DND-41 (cell line): Measurements from ENCODE around the gene AVEN.

Experiments
- EZH2 ChIP-seq: IDR thresholded peaks from 3 replicates; pipeline ENCODE4 v1.6.1; 2012; ENCODE audit warnings: borderline replicate concordance, low read depth, mild to moderate bottlenecking, moderate library complexity, low read length, inconsistent platforms; ENCODE audit not compliant: severe bottlenecking
- TF ChIP-seq, protein P1 (sequence below): IDR thresholded peaks from 2 replicates; pipeline ENCODE4 v1.5.1; 2012; ENCODE audit warnings: borderline replicate concordance, low read length, moderate library complexity, mild to moderate bottlenecking; ENCODE audit not compliant: poor library complexity, severe bottlenecking; ENCODE audit errors: extremely low read depth

- TF ChIP-seq, protein P1, sequence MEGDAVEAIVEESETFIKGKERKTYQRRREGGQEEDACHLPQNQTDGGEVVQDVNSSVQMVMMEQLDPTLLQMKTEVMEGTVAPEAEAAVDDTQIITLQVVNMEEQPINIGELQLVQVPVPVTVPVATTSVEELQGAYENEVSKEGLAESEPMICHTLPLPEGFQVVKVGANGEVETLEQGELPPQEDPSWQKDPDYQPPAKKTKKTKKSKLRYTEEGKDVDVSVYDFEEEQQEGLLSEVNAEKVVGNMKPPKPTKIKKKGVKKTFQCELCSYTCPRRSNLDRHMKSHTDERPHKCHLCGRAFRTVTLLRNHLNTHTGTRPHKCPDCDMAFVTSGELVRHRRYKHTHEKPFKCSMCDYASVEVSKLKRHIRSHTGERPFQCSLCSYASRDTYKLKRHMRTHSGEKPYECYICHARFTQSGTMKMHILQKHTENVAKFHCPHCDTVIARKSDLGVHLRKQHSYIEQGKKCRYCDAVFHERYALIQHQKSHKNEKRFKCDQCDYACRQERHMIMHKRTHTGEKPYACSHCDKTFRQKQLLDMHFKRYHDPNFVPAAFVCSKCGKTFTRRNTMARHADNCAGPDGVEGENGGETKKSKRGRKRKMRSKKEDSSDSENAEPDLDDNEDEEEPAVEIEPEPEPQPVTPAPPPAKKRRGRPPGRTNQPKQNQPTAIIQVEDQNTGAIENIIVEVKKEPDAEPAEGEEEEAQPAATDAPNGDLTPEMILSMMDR, result no peak
- no peak for TF ChIP-seq EZH2
These were observed 9.1 kb upstream of the AVEN start for GRCh38 chr15:34047893-34048775.
